Astrocyte of the hippocampus (primary cell): ENCODE data around the gene ACSS1.

Source experiments
- DNase-seq: peaks from one replicate; pipeline ENCODE4 v3.0.0; 2011; ENCODE audit warnings: low read depth, low spot score

Gene ACSS1

GRCh38 chr20:25078662-25079061, 20.7 kb upstream of the ACSS1 start:
- DNase-seq, result no peak

- no peak for DNase-seq
Measured at GRCh38 chr20:25077610-25078169, 19.8 kb upstream of the ACSS1 start.

- no peak for DNase-seq
Measured at GRCh38 chr20:25076731-25077609, 19.0 kb upstream of the ACSS1 start.

DNA sequence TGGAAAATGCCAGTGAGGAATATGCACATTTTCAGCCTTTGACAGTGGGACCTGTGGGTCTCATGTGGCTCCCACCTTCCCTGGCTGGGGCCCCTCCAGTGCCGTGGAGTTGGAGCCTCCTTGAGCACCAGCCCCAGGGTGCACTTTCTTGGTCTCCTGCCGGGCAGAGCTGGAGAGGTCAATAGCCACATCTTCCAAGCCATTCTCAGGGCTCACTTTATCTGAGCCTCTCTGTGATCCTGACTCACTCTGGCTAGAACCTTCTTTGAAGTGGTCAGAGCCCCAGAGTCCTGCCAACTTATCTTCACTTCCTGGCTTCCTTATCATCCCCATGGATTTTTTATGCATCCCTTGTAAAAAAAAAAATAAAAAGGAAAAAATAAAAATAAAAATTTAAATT, 18.3 kb upstream of the ACSS1 start:
- no peak for DNase-seq

DNA sequence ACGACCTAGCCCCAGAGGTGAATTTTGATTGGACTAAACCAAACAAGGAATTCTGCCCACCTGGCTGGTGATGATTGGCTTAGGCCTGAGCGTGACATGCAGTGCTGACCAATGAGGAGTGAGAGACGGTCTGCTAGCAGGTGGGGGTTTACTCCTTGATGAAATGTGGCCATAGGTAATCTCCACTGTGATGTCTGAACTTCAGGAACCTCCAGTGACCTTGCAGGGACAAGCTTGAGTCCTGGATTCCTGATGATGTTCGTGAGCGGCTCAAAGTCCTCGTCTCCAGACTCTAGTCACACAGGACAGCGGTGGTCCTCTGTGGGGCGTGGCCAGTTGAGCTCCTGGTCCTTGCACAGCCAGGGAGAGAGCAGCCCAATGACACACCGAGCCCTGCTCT, 15.6 kb upstream of the ACSS1 start:
- no peak for DNase-seq

DNA sequence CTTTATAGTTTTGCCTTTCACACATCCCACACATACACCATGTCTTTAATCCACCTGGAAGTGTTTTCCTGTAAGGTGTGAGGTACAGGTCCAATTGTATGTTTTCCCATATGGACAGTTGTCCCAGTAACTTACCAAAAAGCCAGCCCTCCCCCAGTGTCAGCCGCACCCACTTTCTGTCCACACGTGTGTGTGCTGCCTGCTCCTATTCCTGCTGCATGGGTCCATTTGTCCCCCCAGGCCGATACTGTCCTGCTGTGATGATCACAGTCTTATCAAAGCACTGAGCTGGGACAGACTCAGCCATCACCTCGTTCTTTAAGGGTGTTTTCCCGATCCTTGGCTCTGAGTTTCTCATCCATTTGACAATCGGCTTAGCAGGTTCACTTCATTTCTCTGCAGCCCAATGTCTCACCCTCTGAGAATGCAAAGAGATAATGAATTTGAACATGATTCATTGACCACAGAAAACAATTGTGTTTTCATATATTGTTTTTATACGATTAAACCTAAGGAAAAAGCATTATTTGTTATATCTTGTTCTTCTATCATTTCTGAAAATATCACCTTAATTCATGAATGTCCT, 14.4 kb upstream of the ACSS1 start:
- no peak for DNase-seq

DNA sequence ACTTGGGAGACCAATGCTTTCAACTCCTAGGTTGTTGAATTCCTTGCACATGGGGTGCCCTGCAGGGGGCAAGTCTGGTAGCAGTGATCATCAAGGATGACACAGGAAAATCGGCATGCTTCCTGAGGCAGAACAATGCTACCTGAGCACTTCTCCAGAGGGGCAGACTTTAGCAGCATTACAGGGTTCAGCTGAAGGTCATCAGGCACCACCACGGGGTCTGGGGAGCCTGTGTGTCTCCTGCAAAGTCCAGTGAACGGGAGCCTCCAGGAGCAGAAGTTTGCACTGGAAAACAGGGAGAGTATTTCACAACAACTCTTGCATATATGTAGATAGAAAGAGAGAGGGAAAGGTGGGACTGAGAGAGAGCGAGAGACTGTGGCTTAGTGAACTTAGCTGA, 13.8 kb upstream of the ACSS1 start:
- no peak for DNase-seq

- DNase-seq, result no peak
Measured at GRCh38 chr20:25070821-25071473, 13.0 kb upstream of the ACSS1 start.

GRCh38 chr20:25067102-25067987, 9.4 kb upstream of the ACSS1 start:
- DNase-seq, result no peak

- DNase-seq, result no peak
Measured at GRCh38 chr20:25066386-25066785, 8.4 kb upstream of the ACSS1 start.

GRCh38 chr20:25065625-25066338, 7.8 kb upstream of the ACSS1 start:
- peak; percentile 78 for DNase-seq

DNA sequence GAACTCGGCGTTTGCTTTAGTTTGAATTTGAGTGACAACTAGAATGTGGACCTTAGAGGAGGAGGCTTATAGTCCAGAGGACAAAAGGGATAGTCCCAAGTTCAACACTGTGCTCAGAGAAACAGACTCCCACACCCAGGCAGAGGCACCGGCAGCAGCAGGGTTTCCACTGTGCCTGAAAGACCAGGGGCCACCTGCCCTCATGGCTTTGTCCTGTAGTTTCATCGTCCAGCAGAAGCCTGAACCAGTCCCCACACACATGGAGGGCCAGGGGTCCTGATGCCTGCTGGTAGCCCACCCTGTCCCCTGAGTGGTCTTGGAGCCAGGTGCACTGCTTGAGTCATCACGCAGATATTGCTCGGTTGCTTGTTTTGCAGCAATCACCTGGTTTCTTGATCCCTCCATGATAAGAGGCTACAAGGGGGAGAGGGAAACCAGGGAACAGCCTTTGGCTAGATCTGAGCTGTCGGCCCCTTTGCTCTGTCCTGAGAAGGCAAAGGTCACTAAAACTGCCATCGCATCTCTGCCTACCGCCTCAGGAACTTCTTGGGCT, 7.2 kb upstream of the ACSS1 start:
- no peak for DNase-seq

- DNase-seq, result peak; percentile 62
Measured at GRCh38 chr20:25064561-25065071, 6.7 kb upstream of the ACSS1 start.

- DNase-seq, result no peak
Measured at GRCh38 chr20:25063981-25064380, 6.0 kb upstream of the ACSS1 start.

DNA sequence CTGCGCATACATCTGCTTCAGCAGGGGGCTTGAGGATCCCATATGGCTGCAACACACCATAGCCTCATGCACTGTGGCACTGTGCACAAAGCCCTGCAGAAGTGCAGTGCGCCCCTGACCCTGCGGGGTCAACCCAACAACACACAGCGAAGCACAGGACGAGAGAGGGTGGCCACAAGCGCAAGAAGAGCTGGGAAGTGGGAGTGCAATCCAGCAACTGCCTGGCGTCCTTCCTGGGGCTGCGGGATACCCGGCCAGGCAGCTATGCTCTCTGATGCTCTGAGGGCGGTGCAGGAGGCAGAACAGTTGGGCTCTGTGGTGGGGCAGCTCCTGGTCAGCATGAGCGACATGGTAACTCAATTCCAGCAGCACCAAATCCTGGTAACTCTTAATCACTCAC, 5.6 kb upstream of the ACSS1 start:
- DNase-seq, result no peak

- no peak for DNase-seq
Measured at GRCh38 chr20:25062841-25063240, 4.9 kb upstream of the ACSS1 start.

DNA sequence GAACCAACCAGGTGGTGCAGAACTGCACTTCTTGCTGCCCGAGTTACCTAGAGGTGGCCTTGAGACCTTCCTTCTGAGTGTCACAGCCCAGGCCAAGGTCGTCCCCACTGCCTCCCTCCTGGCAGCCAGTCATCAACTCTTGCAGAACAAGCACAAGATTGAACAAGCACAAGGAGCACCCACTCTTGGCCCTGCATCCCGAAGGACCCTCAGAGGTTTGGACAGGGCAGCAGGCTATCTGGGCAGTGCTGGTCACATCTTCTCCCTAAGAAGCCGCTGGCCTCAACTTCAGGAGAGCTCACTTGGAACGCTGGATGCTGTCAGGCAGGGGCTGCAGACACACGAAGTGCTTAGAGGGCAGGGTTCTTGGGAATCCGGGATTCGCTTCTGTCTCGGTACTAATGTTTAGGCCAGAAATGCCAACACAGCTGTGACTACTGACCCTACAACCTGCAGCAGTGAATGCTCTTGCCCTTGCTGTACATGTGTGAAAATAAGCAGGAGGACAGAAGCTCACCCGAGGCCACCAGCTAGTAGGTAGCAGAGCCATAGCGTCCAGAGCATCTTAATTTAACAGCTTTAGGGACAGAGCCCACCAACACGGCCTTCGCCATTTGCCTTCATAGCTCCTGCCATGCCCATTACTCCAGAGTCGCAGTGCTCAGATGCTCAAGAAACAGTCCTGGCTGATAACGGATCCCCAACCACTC, 4.0 kb upstream of the ACSS1 start:
- no peak for DNase-seq

DNA sequence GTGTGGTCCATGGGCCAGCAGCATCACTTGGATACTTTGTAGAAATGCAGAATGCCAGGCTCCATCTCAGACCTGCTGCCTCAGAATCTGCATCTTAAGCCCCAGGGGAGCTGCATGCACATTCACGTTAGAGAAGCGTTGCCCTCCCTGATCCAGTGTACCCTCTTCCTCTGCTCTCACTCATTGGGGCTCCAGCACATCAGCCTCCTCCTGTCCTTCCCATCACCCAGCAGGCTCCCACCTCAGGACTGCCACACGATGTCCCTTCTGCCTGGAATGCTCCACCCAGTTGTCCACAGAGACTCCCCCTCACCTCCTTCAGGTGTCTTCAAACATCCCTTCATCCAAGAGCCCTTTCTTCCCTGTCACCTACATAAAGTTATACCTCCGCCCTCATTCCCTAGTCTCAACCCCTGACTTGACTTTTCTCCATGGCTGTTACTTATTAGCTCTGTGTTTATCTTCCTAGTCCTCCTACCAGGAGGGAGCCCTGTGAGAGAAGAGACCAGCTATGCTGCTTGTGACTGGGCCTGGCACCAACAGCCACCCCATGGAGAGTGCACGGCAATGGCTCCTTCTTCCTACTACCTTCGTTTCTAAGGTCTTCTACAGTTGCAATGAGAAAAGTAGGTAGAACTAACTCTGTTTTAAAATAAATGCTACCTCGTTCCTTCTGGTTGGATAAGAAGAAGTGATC, 3.3 kb upstream of the ACSS1 start:
- no peak for DNase-seq

DNA sequence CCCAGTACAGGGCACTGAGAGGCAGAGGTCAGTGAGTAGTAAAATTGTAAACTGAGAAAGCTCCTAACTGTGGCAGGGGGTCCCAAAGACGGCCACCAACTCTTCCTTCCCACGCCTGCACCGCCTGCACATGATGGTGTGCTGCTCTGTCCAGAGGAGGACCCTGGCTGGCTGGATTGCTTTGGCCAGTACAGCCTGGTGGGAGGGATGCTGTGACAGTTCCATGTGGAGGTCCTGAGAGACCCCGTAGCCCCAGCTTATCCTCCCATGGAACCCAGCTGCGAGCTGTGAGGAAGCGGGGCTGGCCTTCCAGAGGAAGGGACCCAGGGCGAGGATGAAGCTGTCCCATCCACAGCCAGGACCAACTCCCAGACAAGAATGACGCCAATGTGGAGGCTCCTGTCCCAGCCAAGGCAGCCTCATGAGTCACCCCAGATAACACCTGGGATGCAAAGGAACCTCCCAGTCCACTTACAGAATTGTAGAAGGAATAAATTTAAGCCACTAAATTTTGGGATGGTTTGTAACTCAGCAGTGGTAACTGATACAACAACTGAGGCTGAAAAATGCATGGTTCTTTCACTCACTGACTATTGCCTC, 2.0 kb upstream of the ACSS1 start:
- DNase-seq, result no peak
